ENCODE results near the gene NDFIP1.
"Not testable (repeated sequence)": the region's sequence is repeated elsewhere in the genome, so short reads cannot be mapped to it uniquely, and the experiment has no call there.

DNA sequence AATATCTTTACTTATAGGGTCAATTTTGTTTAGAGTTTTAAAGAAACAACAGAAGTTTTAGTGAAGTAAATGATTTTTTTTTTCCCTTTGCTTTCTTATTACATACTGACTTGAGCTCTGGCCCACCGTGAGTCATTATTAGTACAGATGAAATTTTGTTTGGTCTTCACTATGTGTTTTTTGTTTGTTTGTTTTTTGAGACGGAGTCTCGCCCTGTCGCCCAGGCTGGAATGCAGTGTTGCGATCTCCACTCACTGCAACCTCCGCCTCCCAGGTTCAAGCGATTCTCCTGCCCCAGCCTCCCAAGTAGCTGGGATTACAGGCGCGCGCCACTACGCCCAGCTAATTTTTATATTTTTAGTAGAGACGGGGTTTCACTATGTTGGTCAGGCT, 45.9 kb downstream of the NDFIP1 start:
- not testable (repeated sequence) for TF ChIP-seq RCOR1 (IDR thresholded peaks at IDR 0.05; ENCODE audit: insufficient replicate concordance, low read length); RAD21 (IDR thresholded peaks at IDR 0.05; ENCODE audit: low read length); NFE2L2 (IDR thresholded peaks at IDR 0.05; ENCODE audit: low read depth, low read length)
- TF ChIP-seq, protein P1, sequence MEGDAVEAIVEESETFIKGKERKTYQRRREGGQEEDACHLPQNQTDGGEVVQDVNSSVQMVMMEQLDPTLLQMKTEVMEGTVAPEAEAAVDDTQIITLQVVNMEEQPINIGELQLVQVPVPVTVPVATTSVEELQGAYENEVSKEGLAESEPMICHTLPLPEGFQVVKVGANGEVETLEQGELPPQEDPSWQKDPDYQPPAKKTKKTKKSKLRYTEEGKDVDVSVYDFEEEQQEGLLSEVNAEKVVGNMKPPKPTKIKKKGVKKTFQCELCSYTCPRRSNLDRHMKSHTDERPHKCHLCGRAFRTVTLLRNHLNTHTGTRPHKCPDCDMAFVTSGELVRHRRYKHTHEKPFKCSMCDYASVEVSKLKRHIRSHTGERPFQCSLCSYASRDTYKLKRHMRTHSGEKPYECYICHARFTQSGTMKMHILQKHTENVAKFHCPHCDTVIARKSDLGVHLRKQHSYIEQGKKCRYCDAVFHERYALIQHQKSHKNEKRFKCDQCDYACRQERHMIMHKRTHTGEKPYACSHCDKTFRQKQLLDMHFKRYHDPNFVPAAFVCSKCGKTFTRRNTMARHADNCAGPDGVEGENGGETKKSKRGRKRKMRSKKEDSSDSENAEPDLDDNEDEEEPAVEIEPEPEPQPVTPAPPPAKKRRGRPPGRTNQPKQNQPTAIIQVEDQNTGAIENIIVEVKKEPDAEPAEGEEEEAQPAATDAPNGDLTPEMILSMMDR (conservative IDR thresholded peaks at IDR 0.05; ENCODE audit: low read depth, low read length): not testable (repeated sequence)
